CD4-positive, alpha-beta T cell (primary cell): Measurements from ENCODE around the gene KCNN1. TPM values are rescaled to one million over a fixed set of nuclear protein-coding genes. Genes with fewer than 3 reads are reported as not detected.
A peak's percentile ranks its signal among the peaks of the same experiment; 100 is the strongest.

Source experiments
- ATAC-seq: fragments of 200-7000 bp; cut with Tn5 transposase; one replicate; pipeline ENCODE4 v1.10.0; 2022; ENCODE audit warnings: mild to moderate bottlenecking; ENCODE audit not compliant: poor library complexity
- CTCF ChIA-PET: fragments of 350-600 bp; sonication (Branson Sonifier 250); formaldehyde crosslinking; loops from one replicate; lab custom pipeline; 2021; ENCODE audit warnings: antibody characterized with exemption, inconsistent platforms; lab: Charles Lee
- POLR2A ChIA-PET: fragments of 350-600 bp; sonication (Branson Sonifier 250); formaldehyde crosslinking; loops from one replicate; lab custom pipeline; 2021; ENCODE audit warnings: antibody characterized with exemption, inconsistent platforms; lab: Charles Lee
- DNase-seq, 14 experiments: peaks; one replicate each; pipeline ENCODE4 v3.0.0-alpha.2; 2013 to 2020; ENCODE audit warnings: mixed read lengths in 2 of 14
- H3K27ac ChIP-seq, 2 donors: one replicate each; pipeline versions ENCODE4 v1.5.1 to v1.7.0; 2013; ENCODE audit warnings: low read length in 2 of 2, low read depth in 1 of 2, mild to moderate bottlenecking in 1 of 2
- H3K27me3 ChIP-seq, 2 experiments: 1 replicate in 1 of 2; 2 replicates in 1 of 2; pipeline versions ENCODE4 v1.6.1 to v1.7.0; 2013; ENCODE audit warnings: low read length in 2 of 2, control low read depth in 1 of 2, mild to moderate bottlenecking in 1 of 2, moderate library complexity in 1 of 2; ENCODE audit not compliant: insufficient read depth in 2 of 2, control insufficient read depth in 1 of 2
- H3K36me3 ChIP-seq: one replicate; pipeline ENCODE4 v1.6.1; 2013; ENCODE audit warnings: low read length, control low read depth; ENCODE audit not compliant: insufficient read depth
- H3K4me1 ChIP-seq: one replicate; pipeline ENCODE4 v1.6.1; 2013; ENCODE audit warnings: low read length, control low read depth; ENCODE audit not compliant: insufficient read depth
- H3K4me3 ChIP-seq: one replicate; pipeline ENCODE4 v1.5.1; 2013; ENCODE audit warnings: mild to moderate bottlenecking, low read length, moderate library complexity
- H3K9me3 ChIP-seq, 2 experiments: 1 replicate in 1 of 2; 2 replicates in 1 of 2; pipeline versions ENCODE4 v1.6.1 to v1.7.0; 2013; ENCODE audit warnings: low read length in 2 of 2, mild to moderate bottlenecking in 2 of 2, control low read depth in 1 of 2, moderate library complexity in 1 of 2; ENCODE audit not compliant: control insufficient read depth in 1 of 2, insufficient read depth in 1 of 2
- H3K27ac Mint-ChIP-seq: one replicate; pipeline ENCODE4 v1.8.0; 2020; ENCODE audit warnings: mixed read lengths
- H3K27me3 Mint-ChIP-seq: one replicate; pipeline ENCODE4 v1.8.0; 2021; ENCODE audit warnings: mixed read lengths
- H3K36me3 Mint-ChIP-seq: one replicate; pipeline ENCODE4 v1.8.0; 2021; ENCODE audit warnings: low read depth, mixed read lengths
- H3K4me1 Mint-ChIP-seq: one replicate; pipeline ENCODE4 v1.8.0; 2021; ENCODE audit warnings: low read depth, mixed read lengths
- H3K4me3 Mint-ChIP-seq: one replicate; pipeline ENCODE4 v1.8.0; 2020; ENCODE audit warnings: mild to moderate bottlenecking, mixed read lengths
- H3K9me3 Mint-ChIP-seq: one replicate; pipeline ENCODE4 v1.8.0; 2020; ENCODE audit warnings: mixed read lengths
- CTCF ChIP-seq: fragments of 200-600 bp; IDR thresholded peaks from one replicate; pipeline ENCODE4 v1.8.0; 2022; ENCODE audit warnings: antibody characterized with exemption, mild to moderate bottlenecking
- intact Hi-C, 2 experiments: fragments of 100-400 bp; cut with DNase I in 1 of 2; cut with micrococcal nuclease in 1 of 2; formaldehyde crosslinking; loops; one replicate each; pipeline versions ENCODE4 v1.15.1 to v1.9.0; 2023 to 2025; cut with DNase I, micrococcal nuclease
- total RNA-seq, 174 experiments: library from RNA in 2 of 174; stranded (reverse) in 2 of 174; gene quantifications; one replicate each; pipeline ENCODE4 v1.2.3 and lab custom pipeline; 2021 to 2026

The KCNN1 gene
- total RNA-seq, 2 experiments from 2014 or later = not detected

- no peaks in the 10 kb centered on the region for H3K27me3 ChIP-seq
- no peaks in the 10 kb centered on the region for H3K9me3 ChIP-seq
- DNase-seq (peak in 13 of 14 experiments; percentile 49 to 84 (median 72)), ATAC-seq (peak; percentile 83)
- peaks cover 74% of the 10 kb centered on the region for H3K4me1 ChIP-seq
- H3K9me3 Mint-ChIP-seq = no peaks in the 10 kb centered on the region
- peak overlapping the region; percentile 74 to 78 for H3K27ac ChIP-seq
- H3K27ac Mint-ChIP-seq = peak overlapping the region; percentile 97
- H3K4me1 Mint-ChIP-seq = peaks cover 59% of the 10 kb centered on the region
- POLR2A ChIA-PET = interaction anchor here (0.6 to 2.5 kb wide), 6 partner anchors 9 to 266 kb away, joined by 3 to 31 read pairs (median 7); partner anchors contain the start of gene IL12RB1
- CTCF ChIA-PET = interaction anchor here (1.2 to 1.5 kb wide), 3 partner anchors 13 to 237 kb away, joined by 3 read pairs; no protein-coding TSS in a partner anchor
- H3K36me3 Mint-ChIP-seq = peaks cover 58% of the 10 kb centered on the region
- H3K4me3 Mint-ChIP-seq = peak overlapping the region; percentile 81
- H3K27me3 Mint-ChIP-seq = no peaks in the 10 kb centered on the region
- H3K36me3 ChIP-seq = peaks cover 47% of the 10 kb centered on the region
- H3K4me3 ChIP-seq = no peak overlapping the region
- intact Hi-C loops = loop anchor here in 1 of 2 experiments (1.0 kb wide), 1 partner anchor 10 kb away; no protein-coding TSS in a partner anchor
- no peak for TF ChIP-seq CTCF
Measured at GRCh38 chr19:18014197-18014596, 47.3 kb downstream of the KCNN1 start.

GRCh38 chr19:18016209-18016910 lies 49.5 kb downstream of the KCNN1 start:
- intact Hi-C loops = no loop called here
- H3K36me3 ChIP-seq = peaks cover 26% of the 10 kb centered on the region
- H3K4me1 ChIP-seq = peaks cover 73% of the 10 kb centered on the region
- Mint-ChIP-seq H3K9me3 (no peaks in the 10 kb centered on the region), H3K4me3 (no peak overlapping the region), H3K27me3 (no peaks in the 10 kb centered on the region), H3K4me1 (peaks cover 65% of the 10 kb centered on the region), H3K27ac (peak overlapping the region; percentile 79), H3K36me3 (peaks cover 43% of the 10 kb centered on the region)
- ChIA-PET CTCF (interaction anchor here (0.5 to 1.4 kb wide), 3 partner anchors 9 to 71 kb away, joined by 3 to 5 read pairs (median 3); partner anchors contain the start of gene ARRDC2), POLR2A (interaction anchor here (0.9 to 1.9 kb wide), 4 partner anchors 8 to 28 kb away, joined by 3 to 8 read pairs (median 4); partner anchors contain the start of gene ARRDC2)
- H3K9me3 ChIP-seq = no peaks in the 10 kb centered on the region
- DNase-seq (peak in 3 of 14 experiments; percentile 36 to 47 (median 44)), ATAC-seq (no peak)
- H3K27ac ChIP-seq = peak overlapping the region in 1 of 2 donors; percentile 34
- no peak for TF ChIP-seq CTCF
- no peak overlapping the region for H3K4me3 ChIP-seq
- H3K27me3 ChIP-seq = no peaks in the 10 kb centered on the region

- no peak for TF ChIP-seq CTCF
- H3K27me3 ChIP-seq = no peaks in the 10 kb centered on the region
- ChIA-PET CTCF (interaction anchor here (1.4 to 2.1 kb wide), 2 partner anchors 10 kb away, joined by 3 to 7 read pairs; partner anchors contain the start of gene ARRDC2), POLR2A (interaction anchor here (2.9 kb wide), 1 partner anchor 9 kb away, joined by 13 read pairs; the partner anchor contains the start of gene ARRDC2)
- H3K9me3 Mint-ChIP-seq = no peaks in the 10 kb centered on the region
- peaks cover 81% of the 10 kb centered on the region for H3K4me1 ChIP-seq
- H3K4me1 Mint-ChIP-seq = peaks cover 75% of the 10 kb centered on the region
- ATAC-seq (no peak), DNase-seq (peak in 3 of 14 experiments; percentile 31 to 34 (median 31))
- no peaks in the 10 kb centered on the region for H3K27me3 Mint-ChIP-seq
- no peaks in the 10 kb centered on the region for H3K9me3 ChIP-seq
- peak overlapping the region; percentile 23 for H3K4me3 Mint-ChIP-seq
- peaks cover 21% of the 10 kb centered on the region for H3K36me3 ChIP-seq
- no peak overlapping the region for H3K27ac ChIP-seq
- no peak overlapping the region for H3K4me3 ChIP-seq
- peak overlapping the region; percentile 79 for H3K27ac Mint-ChIP-seq
- intact Hi-C loops = no loop called here
- H3K36me3 Mint-ChIP-seq = peaks cover 32% of the 10 kb centered on the region
Measured at GRCh38 chr19:18017275-18018083, 50.6 kb downstream of the KCNN1 start.
